ENCODE measurements around the gene CELSR1. TPM values are rescaled to one million over a fixed set of nuclear protein-coding genes. Genes with fewer than 3 reads are reported as not detected.

The CELSR1 gene
- total and polyA plus RNA-seq, 2 of the 13 experiments (the other 11 are each of a cell fraction or from before 2014, with no cell fraction given) = 0.78 to 1.8 TPM

- TF ChIP-seq KMT2A (CRISPR knock-in tag; IDR thresholded peaks at IDR 0.05) = no peak
- TF ChIP-seq NR2F2 (IDR thresholded peaks at IDR 0.05; ENCODE audit: borderline replicate concordance, low read depth) = no peak
- 0 out of 2 replicates have a peak, but pooled peaks have one; percentile 14 for TF ChIP-seq FOXA3 (CRISPR knock-in tag; IDR thresholded peaks at IDR 0.05)
- no peak for TF ChIP-seq GMEB1 (CRISPR knock-in tag; IDR thresholded peaks at IDR 0.05; ENCODE audit: borderline replicate concordance)
- no peak for TF ChIP-seq ZNF563 (CRISPR knock-in tag; IDR thresholded peaks at IDR 0.05)
- TF ChIP-seq SIX4 (CRISPR knock-in tag; IDR thresholded peaks at IDR 0.05) = no peak
- TF ChIP-seq ZNF503 (CRISPR knock-in tag; IDR thresholded peaks at IDR 0.05) = no peak
- no peak for TF ChIP-seq WIZ (CRISPR knock-in tag; IDR thresholded peaks at IDR 0.05)
- TF ChIP-seq ZNF770 (CRISPR knock-in tag; IDR thresholded peaks at IDR 0.05) = peak; percentile 66
- TF ChIP-seq PHF8 (CRISPR knock-in tag; IDR thresholded peaks at IDR 0.05) = no peak
- no peak for TF ChIP-seq ZNF615 (CRISPR knock-in tag; IDR thresholded peaks at IDR 0.05; ENCODE audit: borderline replicate concordance)
- no peak for TF ChIP-seq LCORL (IDR thresholded peaks at IDR 0.05)
- peak; percentile 69; the same call in 1 of the 2 replicates for TF ChIP-seq LCORL (CRISPR knock-in tag; IDR thresholded peaks at IDR 0.05)
- TF ChIP-seq ZNF543 (CRISPR knock-in tag; IDR thresholded peaks at IDR 0.05) = no peak
- TF ChIP-seq, protein P1, sequence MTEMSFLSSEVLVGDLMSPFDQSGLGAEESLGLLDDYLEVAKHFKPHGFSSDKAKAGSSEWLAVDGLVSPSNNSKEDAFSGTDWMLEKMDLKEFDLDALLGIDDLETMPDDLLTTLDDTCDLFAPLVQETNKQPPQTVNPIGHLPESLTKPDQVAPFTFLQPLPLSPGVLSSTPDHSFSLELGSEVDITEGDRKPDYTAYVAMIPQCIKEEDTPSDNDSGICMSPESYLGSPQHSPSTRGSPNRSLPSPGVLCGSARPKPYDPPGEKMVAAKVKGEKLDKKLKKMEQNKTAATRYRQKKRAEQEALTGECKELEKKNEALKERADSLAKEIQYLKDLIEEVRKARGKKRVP (CRISPR knock-in tag; IDR thresholded peaks at IDR 0.05) = no peak
- TF ChIP-seq, protein P2, sequence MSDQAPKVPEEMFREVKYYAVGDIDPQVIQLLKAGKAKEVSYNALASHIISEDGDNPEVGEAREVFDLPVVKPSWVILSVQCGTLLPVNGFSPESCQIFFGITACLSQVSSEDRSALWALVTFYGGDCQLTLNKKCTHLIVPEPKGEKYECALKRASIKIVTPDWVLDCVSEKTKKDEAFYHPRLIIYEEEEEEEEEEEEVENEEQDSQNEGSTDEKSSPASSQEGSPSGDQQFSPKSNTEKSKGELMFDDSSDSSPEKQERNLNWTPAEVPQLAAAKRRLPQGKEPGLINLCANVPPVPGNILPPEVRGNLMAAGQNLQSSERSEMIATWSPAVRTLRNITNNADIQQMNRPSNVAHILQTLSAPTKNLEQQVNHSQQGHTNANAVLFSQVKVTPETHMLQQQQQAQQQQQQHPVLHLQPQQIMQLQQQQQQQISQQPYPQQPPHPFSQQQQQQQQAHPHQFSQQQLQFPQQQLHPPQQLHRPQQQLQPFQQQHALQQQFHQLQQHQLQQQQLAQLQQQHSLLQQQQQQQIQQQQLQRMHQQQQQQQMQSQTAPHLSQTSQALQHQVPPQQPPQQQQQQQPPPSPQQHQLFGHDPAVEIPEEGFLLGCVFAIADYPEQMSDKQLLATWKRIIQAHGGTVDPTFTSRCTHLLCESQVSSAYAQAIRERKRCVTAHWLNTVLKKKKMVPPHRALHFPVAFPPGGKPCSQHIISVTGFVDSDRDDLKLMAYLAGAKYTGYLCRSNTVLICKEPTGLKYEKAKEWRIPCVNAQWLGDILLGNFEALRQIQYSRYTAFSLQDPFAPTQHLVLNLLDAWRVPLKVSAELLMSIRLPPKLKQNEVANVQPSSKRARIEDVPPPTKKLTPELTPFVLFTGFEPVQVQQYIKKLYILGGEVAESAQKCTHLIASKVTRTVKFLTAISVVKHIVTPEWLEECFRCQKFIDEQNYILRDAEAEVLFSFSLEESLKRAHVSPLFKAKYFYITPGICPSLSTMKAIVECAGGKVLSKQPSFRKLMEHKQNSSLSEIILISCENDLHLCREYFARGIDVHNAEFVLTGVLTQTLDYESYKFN (CRISPR knock-in tag; conservative IDR thresholded peaks at IDR 0.05) = peak; percentile 75
- no peak for TF ChIP-seq SATB2 (CRISPR knock-in tag; IDR thresholded peaks at IDR 0.05)
- TF ChIP-seq AHR (CRISPR knock-in tag; IDR thresholded peaks at IDR 0.05) = no peak
Measured at GRCh38 chr22:46547883-46548244, 10.4 kb upstream of the CELSR1 start (continued).
